NB4 (cell line): Measurements from ENCODE around the gene PDE4D.

ENCODE experiments used
- CTCF ChIP-seq: IDR thresholded peaks from one replicate; pipeline ENCODE4 v1.5.1; 2012; ENCODE audit warnings: low read depth, low read length
- MAX ChIP-seq: IDR thresholded peaks from 2 replicates; pipeline ENCODE4 v1.6.1; 2011; ENCODE audit warnings: low read depth, low read length
- MYC ChIP-seq: IDR thresholded peaks from 2 replicates; pipeline ENCODE4 v1.6.1; 2011; ENCODE audit warnings: low read depth, low read length
- POLR2A ChIP-seq: IDR thresholded peaks from 2 replicates; pipeline ENCODE4 v1.6.1; 2011; ENCODE audit warnings: mild to moderate bottlenecking; ENCODE audit not compliant: insufficient read length; ENCODE audit errors: extremely low read depth

GRCh38 chr5:59036274-59036961, 857.1 kb downstream of the PDE4D start:
- TF ChIP-seq POLR2A (no peak), CTCF (no peak), MYC (peak; percentile 67), MAX (peak; percentile 82; the same call in 1 of the 2 replicates)
